BLaER1 treated with 17β-estradiol and CSF1 and Interleukin-3, amounts not matched to agents 10 nM and 100 nM (cell line): ENCODE results near the gene FARP1.

Experiments
- H3K27ac ChIP-seq, 11 experiments: shearing (Covaris generic); formaldehyde crosslinking; 2 replicates each; pipeline ENCODE4 v1.8.1; 2022
- H3K27me3 ChIP-seq, 11 experiments: shearing (Covaris generic); formaldehyde crosslinking; 2 replicates each; pipeline ENCODE4 v1.8.1; 2022
- H3K36me3 ChIP-seq, 11 experiments: shearing (Covaris generic); formaldehyde crosslinking; 2 replicates each; pipeline ENCODE4 v1.8.1; 2022
- H3K4me1 ChIP-seq, 10 experiments: shearing (Covaris generic); formaldehyde crosslinking; 2 replicates each; pipeline ENCODE4 v1.8.1; 2022
- H3K4me2 ChIP-seq, 11 experiments: shearing (Covaris generic); formaldehyde crosslinking; 2 replicates each; pipeline ENCODE4 v1.8.1; 2022
- H3K4me3 ChIP-seq, 10 experiments: shearing (Covaris generic); formaldehyde crosslinking; 2 replicates each; pipeline ENCODE4 v1.8.1; 2022
- H3K9ac ChIP-seq, 11 experiments: shearing (Covaris generic); formaldehyde crosslinking; 2 replicates each; pipeline ENCODE4 v1.8.1; 2022
- H3K9me3 ChIP-seq, 11 experiments: shearing (Covaris generic); formaldehyde crosslinking; replicated peaks in 1 of 11; 2 replicates each; pipeline ENCODE4 v1.8.1; 2022
- H4K20me1 ChIP-seq, 11 experiments: shearing (Covaris generic); formaldehyde crosslinking; 2 replicates each; pipeline ENCODE4 v1.8.1; 2022
- Cebpa-rat ChIP-seq, 11 experiments: shearing (Covaris generic); IDR thresholded peaks; 2 replicates each; pipeline ENCODE4 v1.8.1; 2022

Gene FARP1

GRCh38 chr13:98260357-98261164 is 117.7 kb downstream of the FARP1 start:
- no peak for TF ChIP-seq Cebpa-rat (IDR thresholded peaks at IDR 0.05)
- no peak overlapping the region for H3K4me2 ChIP-seq
- peaks cover 0 to 42% (median 0%) of the 10 kb centered on the region in 11 experiments; a peak in 6 of 22 replicates for H4K20me1 ChIP-seq
- H3K27me3 ChIP-seq: no peaks in the 10 kb centered on the region
- H3K27ac ChIP-seq: no peak overlapping the region
- no peak overlapping the region for H3K9ac ChIP-seq
- H3K4me1 ChIP-seq: peaks cover 0 to 5% (median 4%) of the 10 kb centered on the region in 10 experiments; a peak in 12 of 20 replicates
- H3K36me3 ChIP-seq: 0 out of 22 replicates have a peak, but pooled peaks cover 0 to 6% (median 0%) of the 10 kb centered on the region in 11 experiments
- no peak overlapping the region for H3K4me3 ChIP-seq
- no peaks in the 10 kb centered on the region for H3K9me3 ChIP-seq

DNA sequence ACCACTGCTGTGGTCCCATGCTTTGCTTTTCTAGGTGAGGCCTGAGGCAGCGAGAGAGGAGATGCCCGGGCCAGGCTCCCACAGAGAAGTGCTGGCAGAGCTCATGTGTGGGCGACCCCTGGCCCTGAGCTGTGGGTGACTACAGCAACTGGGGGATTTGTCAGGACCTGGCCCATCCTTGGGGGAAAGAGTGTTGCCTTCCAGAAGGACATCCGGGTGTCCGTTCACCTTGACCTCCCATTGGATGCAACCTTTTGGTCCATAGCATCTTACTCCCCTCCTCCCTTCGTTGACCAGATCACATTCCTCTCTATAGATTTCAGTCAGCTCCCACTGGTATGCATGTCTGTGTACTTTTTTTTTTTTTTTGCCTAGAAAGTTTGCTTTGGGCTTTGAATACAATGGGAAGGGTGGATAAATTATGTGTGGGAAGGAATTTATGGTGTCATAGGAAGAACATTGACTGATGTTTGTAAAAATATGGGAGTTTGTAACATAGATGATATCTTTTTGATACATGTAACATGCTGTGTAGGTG is 118.3 kb downstream of the FARP1 start:
- TF ChIP-seq Cebpa-rat (IDR thresholded peaks at IDR 0.05): no peak
- no peaks in the 10 kb centered on the region for H3K9me3 ChIP-seq
- H3K4me1 ChIP-seq: peaks cover 0 to 2% (median 0%) of the 10 kb centered on the region in 10 experiments; a peak in 1 of 20 replicates
- no peak overlapping the region for H3K4me2 ChIP-seq
- peaks cover 0 to 42% (median 0%) of the 10 kb centered on the region in 11 experiments; a peak in 6 of 22 replicates for H4K20me1 ChIP-seq
- no peak overlapping the region for H3K9ac ChIP-seq
- H3K27ac ChIP-seq: no peak overlapping the region
- 0 out of 22 replicates have a peak, but pooled peaks cover 0 to 6% (median 0%) of the 10 kb centered on the region in 11 experiments for H3K36me3 ChIP-seq
- H3K4me3 ChIP-seq: no peak overlapping the region
- H3K27me3 ChIP-seq: no peaks in the 10 kb centered on the region

DNA sequence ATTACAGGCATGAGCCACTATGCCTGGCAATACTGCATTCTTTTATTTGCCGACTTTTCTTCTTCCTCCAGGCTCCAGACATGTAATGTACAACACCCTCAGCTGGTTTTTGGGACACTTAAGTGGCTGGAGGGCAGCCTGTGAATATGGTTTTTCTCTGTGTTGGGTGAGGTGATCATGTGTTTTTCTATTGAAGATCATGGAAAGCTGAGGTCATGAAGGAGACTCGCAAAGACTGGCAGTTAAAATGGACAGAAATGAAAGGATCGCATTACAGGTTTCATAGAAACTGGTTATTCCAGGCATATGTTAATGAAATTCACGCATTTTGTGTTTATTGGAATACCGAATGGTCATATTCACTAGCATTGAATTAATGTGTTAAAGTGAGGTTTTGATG is 119.4 kb downstream of the FARP1 start:
- Histone ChIP-seq H4K20me1 (peaks cover 0 to 41% (median 0%) of the 10 kb centered on the region in 11 experiments; a peak in 6 of 22 replicates), H3K36me3 (peaks cover 0 to 5% (median 0%) of the 10 kb centered on the region in 11 experiments; a peak in 2 of 22 replicates), H3K4me2 (no peak overlapping the region), H3K27me3 (no peaks in the 10 kb centered on the region), H3K9me3 (no peaks in the 10 kb centered on the region), H3K27ac (no peak overlapping the region), H3K9ac (no peak overlapping the region), H3K4me3 (no peak overlapping the region), H3K4me1 (peaks cover 0 to 12% (median 2%) of the 10 kb centered on the region in 10 experiments; a peak in 3 of 20 replicates)
- no peak for TF ChIP-seq Cebpa-rat (IDR thresholded peaks at IDR 0.05)

DNA sequence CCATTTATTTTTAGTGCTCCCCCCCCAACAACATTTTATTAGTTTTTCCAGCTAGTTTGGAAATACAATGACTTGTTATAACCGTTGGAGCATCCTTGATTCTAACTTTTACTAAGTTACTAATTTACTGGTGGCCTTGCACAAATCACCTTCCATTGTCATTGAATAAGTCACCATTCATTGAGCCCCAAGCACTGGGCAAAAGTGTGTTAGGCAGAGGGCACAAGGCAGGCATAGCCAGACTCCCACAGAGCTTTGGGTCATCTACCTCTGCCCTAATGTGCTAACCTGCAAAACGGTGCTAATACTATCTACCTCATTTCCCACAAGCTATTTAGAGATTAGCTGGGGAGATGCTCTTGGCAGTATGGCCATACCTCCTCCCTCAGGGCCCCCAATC is 120.9 kb downstream of the FARP1 start:
- no peak overlapping the region for H3K4me3 ChIP-seq
- H3K9me3 ChIP-seq: no peaks in the 10 kb centered on the region
- H3K27ac ChIP-seq: no peak overlapping the region
- no peaks in the 10 kb centered on the region for H3K27me3 ChIP-seq
- peaks cover 0 to 39% (median 0%) of the 10 kb centered on the region in 11 experiments; a peak in 6 of 22 replicates for H4K20me1 ChIP-seq
- no peak overlapping the region for H3K4me2 ChIP-seq
- no peak for TF ChIP-seq Cebpa-rat (IDR thresholded peaks at IDR 0.05)
- H3K9ac ChIP-seq: no peak overlapping the region
- peaks cover 0 to 11% (median 0%) of the 10 kb centered on the region in 11 experiments; a peak in 3 of 22 replicates for H3K36me3 ChIP-seq
- H3K4me1 ChIP-seq: peaks cover 0 to 13% (median 2%) of the 10 kb centered on the region in 10 experiments; a peak in 3 of 20 replicates

DNA sequence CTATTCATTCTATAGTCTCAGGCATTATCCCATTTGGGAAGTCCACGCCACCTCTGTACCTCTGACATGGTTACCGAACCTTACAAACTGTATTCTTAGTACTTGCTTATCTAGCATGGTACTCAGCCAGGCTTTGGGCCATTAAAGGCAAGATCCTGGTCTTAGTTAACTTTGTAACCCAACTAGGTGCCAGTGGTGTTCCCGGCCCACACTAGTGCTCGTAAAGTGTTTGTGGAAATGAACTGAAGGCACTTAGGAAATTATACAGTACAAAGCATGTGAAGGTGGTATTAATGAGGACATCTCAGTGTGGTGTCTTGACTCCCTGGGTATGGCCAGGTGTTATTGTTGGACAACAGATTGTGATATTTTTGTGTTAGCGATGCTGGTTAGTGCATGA is 122.0 kb downstream of the FARP1 start:
- no peak overlapping the region for H3K27ac ChIP-seq
- H3K27me3 ChIP-seq: no peaks in the 10 kb centered on the region
- H3K4me3 ChIP-seq: no peak overlapping the region
- no peak overlapping the region for H3K9ac ChIP-seq
- H3K36me3 ChIP-seq: peaks cover 0 to 11% (median 0%) of the 10 kb centered on the region in 11 experiments; a peak in 3 of 22 replicates
- no peak overlapping the region for H3K4me2 ChIP-seq
- H3K9me3 ChIP-seq: no peaks in the 10 kb centered on the region
- H3K4me1 ChIP-seq: peaks cover 0 to 13% (median 2%) of the 10 kb centered on the region in 10 experiments; a peak in 3 of 20 replicates
- H4K20me1 ChIP-seq: peaks cover 0 to 39% (median 0%) of the 10 kb centered on the region in 11 experiments; a peak in 6 of 22 replicates
- no peak for TF ChIP-seq Cebpa-rat (IDR thresholded peaks at IDR 0.05)

DNA sequence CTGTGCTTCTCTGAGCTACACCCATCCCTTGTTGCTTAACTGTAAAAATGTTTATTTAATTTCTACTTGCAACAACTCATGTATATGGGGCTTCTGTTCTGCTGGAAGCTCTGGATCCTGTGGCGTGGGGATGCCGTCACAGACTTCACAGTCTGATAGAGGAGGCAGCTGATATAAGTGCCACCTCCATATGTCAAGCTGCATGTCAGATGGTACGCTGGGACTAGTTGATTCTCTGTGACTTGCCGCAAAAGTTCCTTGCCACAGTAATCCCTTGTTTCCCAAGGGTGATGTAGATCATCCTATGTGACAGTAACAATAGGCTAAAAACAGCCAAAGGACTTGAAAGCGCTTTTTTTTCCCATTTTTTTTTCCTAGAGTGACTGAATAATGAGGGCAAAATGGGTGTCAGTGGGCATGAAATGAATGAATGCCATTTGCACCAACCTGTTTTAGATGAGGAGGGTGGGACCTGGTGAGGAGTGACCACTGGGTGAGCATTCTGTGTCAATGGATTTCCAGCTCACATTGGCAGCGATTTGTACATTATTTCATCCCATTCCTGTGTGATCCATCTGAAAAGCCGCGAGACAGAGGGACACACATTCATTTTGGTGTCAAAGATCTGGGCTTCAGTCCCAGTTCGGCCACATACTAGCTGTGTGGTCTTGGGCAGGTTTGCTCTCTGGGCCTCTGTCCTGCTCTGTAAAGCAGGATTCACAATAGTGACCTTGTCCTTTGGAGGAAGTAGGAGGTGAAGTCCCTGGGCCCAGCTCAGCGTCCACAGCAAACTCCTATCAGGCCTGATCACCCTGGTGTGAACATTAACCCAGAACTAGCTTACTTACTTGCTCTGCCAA is 123.0 kb downstream of the FARP1 start:
- H3K4me3 ChIP-seq: no peak overlapping the region
- H3K36me3 ChIP-seq: peaks cover 0 to 14% (median 0%) of the 10 kb centered on the region in 11 experiments; a peak in 3 of 22 replicates
- no peak overlapping the region for H3K27ac ChIP-seq

DNA sequence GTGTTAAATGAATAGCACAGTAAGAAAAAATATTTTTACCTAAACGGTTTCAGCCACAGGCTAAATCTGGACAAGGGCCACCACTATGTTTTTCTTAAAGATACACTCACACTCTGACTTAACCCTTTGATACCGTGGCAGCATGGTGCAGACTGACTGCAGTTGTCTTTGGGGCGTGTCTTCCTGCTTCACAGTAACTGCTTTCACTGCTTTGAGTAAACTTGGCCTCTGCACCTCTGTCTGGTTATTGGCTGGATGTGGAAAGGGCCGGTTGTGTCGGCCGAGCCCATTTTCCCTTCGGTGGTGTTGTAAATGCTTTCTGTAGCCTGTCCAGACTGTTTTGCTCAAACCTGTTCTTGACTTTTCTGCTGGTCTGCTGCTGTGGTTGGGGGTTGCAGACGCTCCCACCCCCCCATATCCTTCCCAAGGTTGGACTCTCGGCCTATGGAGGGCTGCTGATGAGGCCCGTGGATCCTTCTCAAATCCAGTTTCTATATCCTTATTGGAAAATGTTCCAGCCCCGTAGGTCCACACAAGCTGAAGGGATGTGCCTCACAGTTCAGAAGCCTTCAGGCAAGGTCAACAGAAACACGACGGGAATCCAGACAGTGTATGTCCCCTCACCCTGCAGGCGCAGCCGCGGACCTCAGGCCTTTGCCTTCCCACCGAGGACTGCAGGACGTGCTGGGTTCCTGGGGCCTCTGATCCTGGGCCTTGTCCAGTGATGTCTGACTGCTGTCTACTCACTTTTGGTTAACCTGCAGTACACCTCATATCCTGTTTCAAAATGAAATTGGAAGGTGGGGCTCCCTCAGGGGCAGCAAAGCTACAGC is 124.4 kb downstream of the FARP1 start:
- no peaks in the 10 kb centered on the region for H3K27me3 ChIP-seq
- H3K4me3 ChIP-seq: no peak overlapping the region
- H3K4me1 ChIP-seq: peaks cover 0 to 13% (median 2%) of the 10 kb centered on the region in 10 experiments; a peak in 3 of 20 replicates
- TF ChIP-seq Cebpa-rat (IDR thresholded peaks at IDR 0.05): no peak
- no peaks in the 10 kb centered on the region for H3K9me3 ChIP-seq
- H3K9ac ChIP-seq: no peak overlapping the region
- H3K4me2 ChIP-seq: 0 out of 22 replicates have a peak overlapping the region, but pooled peaks of 2 of the 11 experiments have one; percentile 3 to 8
- peaks cover 0 to 18% (median 0%) of the 10 kb centered on the region in 11 experiments; a peak in 3 of 22 replicates for H3K36me3 ChIP-seq
- no peak overlapping the region for H3K27ac ChIP-seq
- peaks cover 0 to 17% (median 0%) of the 10 kb centered on the region in 11 experiments; a peak in 4 of 22 replicates for H4K20me1 ChIP-seq

More for the DNA sequence above, 123.0 kb downstream of the FARP1 start:
- H3K4me1 ChIP-seq: peaks cover 0 to 13% (median 2%) of the 10 kb centered on the region in 10 experiments; a peak in 3 of 20 replicates
- H3K9me3 ChIP-seq: no peaks in the 10 kb centered on the region
- no peak for TF ChIP-seq Cebpa-rat (IDR thresholded peaks at IDR 0.05)
- H3K4me2 ChIP-seq: no peak overlapping the region
- no peak overlapping the region for H3K9ac ChIP-seq
- H3K27me3 ChIP-seq: no peaks in the 10 kb centered on the region
- H4K20me1 ChIP-seq: peaks cover 0 to 29% (median 0%) of the 10 kb centered on the region in 11 experiments; a peak in 6 of 22 replicates

- peaks cover 0 to 18% (median 0%) of the 10 kb centered on the region in 11 experiments; a peak in 3 of 22 replicates for H3K36me3 ChIP-seq
Observed at GRCh38 chr13:98269386-98269785, 126.5 kb downstream of the FARP1 start.

More at GRCh38 chr13:98269386-98269785, 126.5 kb downstream of the FARP1 start:
- no peak for TF ChIP-seq Cebpa-rat (IDR thresholded peaks at IDR 0.05)
- Histone ChIP-seq H3K4me2 (no peak overlapping the region), H3K27me3 (no peaks in the 10 kb centered on the region), H4K20me1 (peaks cover 0 to 8% (median 0%) of the 10 kb centered on the region in 11 experiments; a peak in 3 of 22 replicates), H3K4me1 (peaks cover 0 to 25% (median 2%) of the 10 kb centered on the region in 10 experiments; a peak in 4 of 20 replicates), H3K9ac (no peak overlapping the region), H3K27ac (no peak overlapping the region), H3K9me3 (no peaks in the 10 kb centered on the region), H3K4me3 (no peak overlapping the region)
